Fibroblast of villous mesenchyme (primary cell): ENCODE measurements around the gene TBCEL. TPM values are rescaled to one million over a fixed set of nuclear protein-coding genes. Genes with fewer than 3 reads are reported as not detected.

Experiments used
- DNase-seq: peaks from one replicate; pipeline ENCODE4 v3.0.0-alpha.2; 2010; ENCODE audit warnings: low read depth
- H3K4me3 ChIP-seq: 2 replicates; pipeline ENCODE4 v1.5.1; 2011; ENCODE audit warnings: low read depth, mild to moderate bottlenecking, low read length
- CTCF ChIP-seq: IDR thresholded peaks from 2 replicates; pipeline ENCODE4 v1.5.1; 2012; ENCODE audit warnings: low read depth, mild to moderate bottlenecking, low read length; ENCODE audit not compliant: insufficient read depth
- total RNA-seq: library from RNA; depleted of rRNA; stranded (reverse); fragments of >200 nt; gene quantifications from 2 replicates; pipeline ENCODE4 v1.2.3, GENCODE V29; 2012

TBCEL gene
- total RNA-seq, 1 donor = 29.8 TPM

DNA sequence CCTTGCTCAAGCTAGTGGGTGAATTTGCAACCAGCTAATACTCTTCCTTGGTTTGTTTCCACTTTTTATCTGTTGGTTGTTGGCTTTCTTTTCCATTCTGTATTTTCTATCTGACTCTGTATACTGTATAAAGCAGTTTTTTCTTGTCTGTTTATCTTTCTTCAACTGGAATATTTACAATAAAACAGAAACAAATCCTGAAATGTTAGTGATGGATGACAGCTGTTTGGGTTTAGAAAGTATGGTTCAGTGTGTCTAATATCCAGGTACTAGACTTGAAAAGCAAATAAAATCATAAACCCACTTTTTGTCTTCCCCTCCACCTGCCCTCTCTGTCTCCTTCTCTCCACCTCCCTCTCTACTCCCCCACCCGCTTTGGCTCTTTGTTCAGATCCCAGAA, 35.3 kb upstream of the TBCEL start:
- no peak for TF ChIP-seq CTCF
- no peak overlapping the region for H3K4me3 ChIP-seq
- no peak for DNase-seq

GRCh38 chr11:120991830-120992686, 31.8 kb upstream of the TBCEL start:
- no peak overlapping the region for H3K4me3 ChIP-seq
- no peak for TF ChIP-seq CTCF
- no peak for DNase-seq

- no peak overlapping the region for H3K4me3 ChIP-seq
- DNase-seq = no peak
- TF ChIP-seq CTCF = no peak
Measured at GRCh38 chr11:120994091-120994859, 29.6 kb upstream of the TBCEL start.

- TF ChIP-seq CTCF = no peak
- H3K4me3 ChIP-seq = no peak overlapping the region
- DNase-seq = no peak
Measured at GRCh38 chr11:120995184-120995583, 28.7 kb upstream of the TBCEL start.

DNA sequence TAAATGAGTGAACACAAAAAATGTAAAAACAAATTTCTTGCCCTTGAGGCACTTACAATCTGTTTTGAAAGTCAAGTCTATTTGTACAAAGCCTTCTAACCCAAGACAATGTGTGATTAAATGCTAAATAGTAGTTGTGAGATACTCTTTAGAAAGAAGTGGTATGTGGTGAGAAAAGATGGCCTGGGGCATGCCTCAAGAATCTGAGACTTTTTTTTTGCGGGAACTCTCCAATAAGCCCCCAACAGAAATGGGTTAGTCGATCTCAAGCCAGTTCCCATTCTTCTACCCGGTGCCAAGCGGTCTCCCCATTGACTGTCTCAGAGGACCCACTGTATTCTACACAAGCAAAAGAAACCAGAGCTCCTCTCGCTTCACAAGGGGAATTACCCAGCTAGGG, 26.9 kb upstream of the TBCEL start:
- TF ChIP-seq CTCF = no peak
- no peak for DNase-seq
- no peak overlapping the region for H3K4me3 ChIP-seq

GRCh38 chr11:120998581-120998980, 25.3 kb upstream of the TBCEL start:
- H3K4me3 ChIP-seq = no peak overlapping the region
- TF ChIP-seq CTCF = no peak

More at GRCh38 chr11:120998581-120998980, 25.3 kb upstream of the TBCEL start:
- DNase-seq = no peak
